BJ (cell line): ENCODE data around the gene GALNTL6. TPM values are rescaled to one million over a fixed set of nuclear protein-coding genes. Genes with fewer than 3 reads are reported as not detected.
A peak's percentile ranks its signal among the peaks of the same experiment; 100 is the strongest.

Experiments used
- CTCF ChIA-PET: fragments of 350-600 bp; formaldehyde crosslinking; extraction: SDS; loops from one replicate; lab custom pipeline; 2021; ENCODE audit warnings: antibody characterized with exemption, inconsistent platforms; lab: Yijun Ruan, JAX
- POLR2A ChIA-PET: fragments of 300-600 bp; sonication (Branson Sonifier 250); formaldehyde crosslinking; extraction: SDS; loops from one replicate; lab custom pipeline; 2021; ENCODE audit warnings: antibody characterized with exemption; lab: Charles Lee
- DNase-seq: peaks from one replicate; pipeline ENCODE4 v3.0.0-alpha.2; 2011; ENCODE audit warnings: low read depth
- H3K27me3 ChIP-seq: 2 replicates; pipeline ENCODE4 v1.6.0; 2011; ENCODE audit warnings: low read length; ENCODE audit not compliant: control insufficient read depth, insufficient read depth
- H3K36me3 ChIP-seq: 2 replicates; pipeline ENCODE4 v1.5.1; 2011; ENCODE audit warnings: low read length; ENCODE audit not compliant: control insufficient read depth, insufficient read depth
- H3K4me3 ChIP-seq: 2 replicates; pipeline ENCODE4 v1.5.1; 2011; ENCODE audit warnings: low read depth, mild to moderate bottlenecking, control low read depth, low read length
- CTCF ChIP-seq: IDR thresholded peaks from 2 replicates; pipeline ENCODE4 v1.5.1; 2011; ENCODE audit warnings: low read depth, mild to moderate bottlenecking, control low read depth, inconsistent platforms, low read length, moderate library complexity; ENCODE audit not compliant: insufficient read depth
- polyA plus RNA-seq: library from polyadenylated mRNA; depleted of rRNA; stranded (reverse); fragments of >200 nt; gene quantifications from 2 replicates; pipeline ENCODE4 v1.2.3, GENCODE V29; 2011

Gene GALNTL6
- polyA plus RNA-seq, 1 experiment, result 0.02 TPM

DNA sequence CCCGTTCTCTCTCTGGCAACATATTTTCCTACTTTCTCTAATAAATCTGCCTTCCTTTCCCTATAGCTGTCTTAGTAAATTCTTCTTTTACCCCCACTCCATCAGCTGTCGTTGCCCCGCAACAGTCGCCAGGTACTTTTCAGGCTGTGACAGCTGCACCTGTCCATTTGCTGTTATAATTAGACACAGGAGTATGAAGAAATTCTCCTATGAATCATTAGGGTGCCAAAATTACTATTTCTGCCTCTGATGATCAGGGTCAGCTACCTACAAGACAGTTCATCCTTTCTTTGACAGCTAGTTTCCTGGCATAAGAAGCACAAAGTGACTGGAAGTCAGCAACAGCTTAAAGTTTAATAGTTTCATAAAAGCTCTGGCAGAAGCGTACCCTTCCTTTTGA is 19.5 kb upstream of the GALNTL6 start:
- DNase-seq, result no peak
- ChIA-PET POLR2A (no interaction called here), CTCF (no interaction called here)
- TF ChIP-seq CTCF, result no peak
- Histone ChIP-seq H3K27me3 (no peaks in the 10 kb centered on the region), H3K36me3 (no peaks in the 10 kb centered on the region), H3K4me3 (no peak overlapping the region)

GRCh38 chr4:171794528-171794927 is 18.7 kb upstream of the GALNTL6 start:
- TF ChIP-seq CTCF, result no peak

GRCh38 chr4:171809854-171810253 is 3.4 kb upstream of the GALNTL6 start:
- Histone ChIP-seq H3K36me3 (no peaks in the 10 kb centered on the region), H3K4me3 (no peak overlapping the region), H3K27me3 (peaks cover 7% of the 10 kb centered on the region)
- no peak for TF ChIP-seq CTCF
- POLR2A ChIA-PET, result no interaction called here
- CTCF ChIA-PET, result no interaction called here
- no peak for DNase-seq

More at GRCh38 chr4:171794528-171794927, 18.7 kb upstream of the GALNTL6 start:
- no peak overlapping the region for H3K4me3 ChIP-seq
- DNase-seq, result no peak
- POLR2A ChIA-PET, result no interaction called here
- H3K36me3 ChIP-seq, result no peaks in the 10 kb centered on the region
- CTCF ChIA-PET, result no interaction called here
- H3K27me3 ChIP-seq, result no peaks in the 10 kb centered on the region

DNA sequence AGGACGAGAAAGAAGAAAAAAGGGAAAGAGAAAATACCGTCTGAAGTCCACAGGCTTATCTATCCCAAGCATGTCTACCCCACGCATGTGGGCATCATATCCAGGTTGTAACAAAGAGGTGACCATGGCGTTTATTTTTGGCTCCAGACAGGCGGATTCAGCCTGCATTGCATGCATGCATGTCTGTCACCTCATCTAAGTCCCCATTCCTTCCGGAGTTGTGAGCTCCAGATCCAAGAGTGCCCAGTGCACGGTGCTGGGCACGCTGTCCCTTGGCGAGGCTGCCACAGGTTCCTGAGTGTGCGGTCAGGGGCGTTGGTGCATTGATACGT is 905 bp upstream of the GALNTL6 start:
- TF ChIP-seq CTCF, result no peak
- Histone ChIP-seq H3K27me3 (peaks cover 7% of the 10 kb centered on the region), H3K36me3 (no peaks in the 10 kb centered on the region), H3K4me3 (peak overlapping the region; percentile 24; the same call in 1 of the 2 replicates)
- no peak for DNase-seq
- ChIA-PET POLR2A (no interaction called here), CTCF (no interaction called here)

GRCh38 chr4:171813526-171814250 is 484 bp downstream of the GALNTL6 start:
- no peak for DNase-seq
- TF ChIP-seq CTCF, result no peak
- ChIA-PET CTCF (no interaction called here), POLR2A (no interaction called here)
- Histone ChIP-seq H3K36me3 (no peaks in the 10 kb centered on the region), H3K27me3 (peaks cover 7% of the 10 kb centered on the region), H3K4me3 (peak overlapping the region; percentile 24)
